RKO (cell line): ENCODE results near the gene PHF21B.
"Not testable (repeated sequence)": the region's sequence is repeated elsewhere in the genome, so short reads cannot be mapped to it uniquely, and the experiment has no call there.

ENCODE experiments used
- DNase-seq: peaks from one replicate; pipeline ENCODE4 v3.0.0-alpha.2; 2016; ENCODE audit warnings: low spot score

The PHF21B gene

GRCh38 chr22:44871782-44872181 is 138.0 kb downstream of the PHF21B start:
- DNase-seq: no peak

GRCh38 chr22:44870021-44870420 is 139.8 kb downstream of the PHF21B start:
- peak; percentile 12 for DNase-seq

GRCh38 chr22:44869196-44869595 is 140.6 kb downstream of the PHF21B start:
- DNase-seq: peak; percentile 56

GRCh38 chr22:44865193-44866057 is 144.4 kb downstream of the PHF21B start:
- no peak for DNase-seq

GRCh38 chr22:44862981-44863860 is 146.6 kb downstream of the PHF21B start:
- DNase-seq: no peak

GRCh38 chr22:44862281-44862680 is 147.5 kb downstream of the PHF21B start:
- DNase-seq: no peak

GRCh38 chr22:44861245-44861644 is 148.6 kb downstream of the PHF21B start:
- DNase-seq: no peak

GRCh38 chr22:44860311-44860710 is 149.5 kb downstream of the PHF21B start:
- no peak for DNase-seq

GRCh38 chr22:44859641-44860040 is 150.2 kb downstream of the PHF21B start:
- no peak for DNase-seq

- DNase-seq: not testable (repeated sequence)
These were observed 151.0 kb downstream of the PHF21B start for GRCh38 chr22:44858819-44859218.

GRCh38 chr22:44855855-44856254 is 153.9 kb downstream of the PHF21B start:
- no peak for DNase-seq

- DNase-seq: not testable (repeated sequence)
These were observed 155.2 kb downstream of the PHF21B start for GRCh38 chr22:44854641-44855040.

- DNase-seq: no peak
These were observed 158.9 kb downstream of the PHF21B start for GRCh38 chr22:44850946-44851345.

- no peak for DNase-seq
These were observed 160.9 kb downstream of the PHF21B start for GRCh38 chr22:44848791-44849420.

- DNase-seq: no peak
These were observed 161.5 kb downstream of the PHF21B start for GRCh38 chr22:44848296-44848741.

GRCh38 chr22:44847892-44848291 is 161.9 kb downstream of the PHF21B start:
- DNase-seq: no peak

- no peak for DNase-seq
These were observed 162.4 kb downstream of the PHF21B start for GRCh38 chr22:44847380-44847779.

GRCh38 chr22:44846726-44847275 is 163.0 kb downstream of the PHF21B start:
- no peak for DNase-seq

GRCh38 chr22:44845796-44846720 is 163.7 kb downstream of the PHF21B start:
- no peak for DNase-seq

GRCh38 chr22:44845191-44845590 is 164.6 kb downstream of the PHF21B start:
- DNase-seq: no peak

- DNase-seq: no peak
These were observed 167.4 kb downstream of the PHF21B start for GRCh38 chr22:44842417-44842816.
